Stimulated activated naive CD4-positive, alpha-beta T cell (primary cell): Measurements from ENCODE around the gene TSPAN31.
"Not testable (repeated sequence)": the region's sequence is repeated elsewhere in the genome, so short reads cannot be mapped to it uniquely, and the experiment has no call there.

ENCODE experiments used
- DNase-seq, 6 experiments: peaks; one replicate each; lab custom pipeline; 2025; lab: John Stamatoyannopoulos, UW

The TSPAN31 gene, protein sequence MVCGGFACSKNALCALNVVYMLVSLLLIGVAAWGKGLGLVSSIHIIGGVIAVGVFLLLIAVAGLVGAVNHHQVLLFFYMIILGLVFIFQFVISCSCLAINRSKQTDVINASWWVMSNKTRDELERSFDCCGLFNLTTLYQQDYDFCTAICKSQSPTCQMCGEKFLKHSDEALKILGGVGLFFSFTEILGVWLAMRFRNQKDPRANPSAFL

DNA sequence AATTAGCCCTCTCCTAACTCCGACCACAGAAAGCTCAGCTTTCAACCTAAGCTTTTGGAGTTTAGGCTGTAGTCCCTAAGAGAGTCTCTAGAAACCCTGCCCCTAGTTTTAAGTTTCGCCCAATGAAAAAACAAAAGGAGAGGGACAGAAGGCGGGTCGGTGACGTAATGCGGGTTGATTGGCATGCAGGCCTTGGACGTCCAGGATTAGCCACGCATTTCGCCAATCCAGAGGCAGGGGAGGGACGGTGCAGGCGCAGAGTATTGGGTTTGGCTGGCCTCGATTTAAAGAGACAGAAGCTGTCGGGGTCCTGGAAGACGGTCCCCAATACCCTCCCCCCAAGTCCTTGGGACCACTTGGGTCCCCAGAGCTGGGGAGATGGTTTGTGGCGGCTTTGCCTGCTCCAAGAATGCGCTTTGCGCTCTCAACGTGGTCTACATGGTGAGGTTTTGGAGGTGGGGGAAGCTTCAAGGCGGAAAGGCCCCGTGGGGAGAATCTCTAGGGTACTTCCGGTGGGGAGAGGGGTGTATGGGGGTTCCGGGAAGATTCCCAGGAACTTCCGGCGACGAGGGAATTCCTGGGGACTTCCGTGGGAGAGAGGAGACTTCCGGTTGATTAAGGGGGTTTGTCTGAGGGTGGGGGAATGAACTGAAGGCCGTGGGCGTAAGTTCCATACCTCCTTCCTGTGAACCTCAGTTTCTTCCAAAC lies at the start of gene TSPAN31:
Gene TSPAN31, plus strand, starts transcription at position 263 of the 708 bp plus-strand sequence. Its CDS starts 116 bp downstream, at position 379.
- peak; percentile 86 to 95 (median 94) for DNase-seq

DNA sequence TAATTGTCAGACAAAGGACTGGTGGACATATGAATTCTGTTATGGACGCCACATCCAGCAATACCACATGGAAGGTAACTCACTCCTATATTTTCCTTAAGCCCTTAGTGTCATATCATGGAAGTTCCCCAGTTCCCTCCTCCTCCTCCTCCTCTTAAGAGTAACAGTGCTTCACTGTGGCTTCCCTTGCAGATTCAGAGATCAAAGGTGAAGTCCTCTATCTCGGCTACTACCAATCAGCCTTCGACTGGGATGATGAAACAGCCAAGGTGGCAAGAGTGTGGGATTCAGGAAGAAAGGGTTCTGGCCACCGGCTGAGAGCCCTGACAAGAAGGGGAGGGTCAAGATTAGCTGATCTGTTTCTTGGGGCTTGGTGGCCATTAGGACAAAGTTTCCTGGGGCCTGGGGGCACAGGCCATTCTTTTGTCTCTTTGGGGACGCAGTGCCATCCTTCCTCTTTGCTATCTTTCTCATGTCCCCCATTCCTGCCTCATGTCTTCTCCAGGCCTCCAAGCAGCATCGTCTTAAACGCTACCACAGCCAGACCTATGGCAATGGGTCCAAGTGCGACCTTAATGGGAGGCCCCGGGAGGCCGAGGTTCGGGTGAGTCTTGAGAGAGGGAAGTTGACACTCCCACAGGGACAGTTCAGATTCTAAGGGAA lies 48.9 kb upstream of the TSPAN31 start:
- DNase-seq: no peak

DNA sequence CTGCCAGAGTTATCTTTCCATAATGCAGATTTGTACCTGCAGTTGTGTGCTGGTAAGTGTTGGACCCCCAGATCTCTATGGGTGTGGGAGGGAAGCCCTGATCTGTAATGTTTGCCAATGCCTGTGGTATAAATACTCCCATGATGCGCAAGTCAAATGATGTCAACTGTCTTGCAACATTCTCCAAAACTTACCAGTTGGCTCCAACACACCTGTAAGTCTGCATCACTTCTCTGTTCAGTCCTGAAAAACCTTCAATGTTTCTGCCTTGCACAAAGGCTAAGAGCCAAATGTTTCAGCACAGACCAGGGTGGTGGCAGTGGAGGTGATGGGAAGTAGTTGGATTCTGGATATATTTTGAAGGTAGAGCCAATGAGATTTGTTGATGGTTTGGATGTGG lies 47.8 kb upstream of the TSPAN31 start:
- no peak for DNase-seq

DNA sequence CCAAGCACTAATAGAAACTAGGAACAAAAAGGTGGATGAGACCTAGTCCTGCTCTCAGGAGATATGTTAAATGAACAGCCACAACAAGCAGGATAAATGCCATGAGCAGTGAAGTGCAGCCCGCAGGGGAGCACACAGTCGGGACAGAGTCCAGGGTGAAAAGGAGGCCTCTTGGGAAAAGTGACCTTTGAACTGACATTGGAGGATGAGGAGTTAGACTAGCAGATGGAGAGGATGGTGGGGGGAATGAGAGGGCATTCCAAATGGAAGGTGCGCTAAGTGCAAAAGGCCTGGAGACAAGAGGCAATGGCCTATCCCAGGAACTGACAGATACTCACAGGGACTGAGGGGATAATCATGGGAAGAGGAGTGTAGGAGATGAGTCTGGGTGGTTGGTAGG lies 46.4 kb upstream of the TSPAN31 start:
- DNase-seq: no peak

DNA sequence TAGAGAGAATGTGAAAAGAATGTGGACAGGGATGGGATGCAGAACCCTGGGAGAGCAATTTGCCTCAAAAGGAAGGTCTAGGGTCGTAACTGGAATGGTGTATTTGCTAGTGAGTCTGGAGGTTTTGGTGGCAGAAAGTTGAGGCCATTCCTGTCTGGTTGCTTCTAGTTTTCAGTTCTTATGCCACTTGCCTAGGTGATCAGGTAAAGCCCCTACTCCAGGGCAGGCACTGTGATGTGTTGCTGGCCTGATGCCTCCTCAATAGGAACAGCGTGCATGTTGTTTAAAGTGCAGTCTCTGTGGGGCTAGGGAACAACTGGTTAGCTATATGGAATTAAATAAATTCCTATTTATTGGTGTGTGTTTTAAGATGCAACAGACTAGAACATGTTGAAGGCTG lies 44.5 kb upstream of the TSPAN31 start:
- DNase-seq: no peak

DNA sequence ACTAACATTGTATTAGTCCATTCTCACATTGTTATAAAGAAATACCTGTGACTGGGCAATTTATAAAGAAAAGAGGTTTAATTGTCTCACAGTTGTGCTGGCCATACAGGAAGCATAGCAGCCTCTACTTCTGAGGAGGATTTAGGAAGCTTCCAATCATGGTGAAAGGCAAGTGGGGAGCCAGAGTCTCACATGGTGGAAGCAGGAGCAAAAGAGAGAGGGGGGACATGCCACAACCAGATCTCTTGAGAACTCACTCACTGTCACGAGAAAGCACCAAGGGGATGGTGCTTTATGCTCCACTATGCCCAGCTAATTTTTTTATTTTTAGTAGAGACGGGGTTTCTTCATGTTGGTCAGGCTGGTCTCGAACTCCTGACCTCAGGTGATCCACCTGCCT lies 37.6 kb upstream of the TSPAN31 start:
- DNase-seq: no peak

DNA sequence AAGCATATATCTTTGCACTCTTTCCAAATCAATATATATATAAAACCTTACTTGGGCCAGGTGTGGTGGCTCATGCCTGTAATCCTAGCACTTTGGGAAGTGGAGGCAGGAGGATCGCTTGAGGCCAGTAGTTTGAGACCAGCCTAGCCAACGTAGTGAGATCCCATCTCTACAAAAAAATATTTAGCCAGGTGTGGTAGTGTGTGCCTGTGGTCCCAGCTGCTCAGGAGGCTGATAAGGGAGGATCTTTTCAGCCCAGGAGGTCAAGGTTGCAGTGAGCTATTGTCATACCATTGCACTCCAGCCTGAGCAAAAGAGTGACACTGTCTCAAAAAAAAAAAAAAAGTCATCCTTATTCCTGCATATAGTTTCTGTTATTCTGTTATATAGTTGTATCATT lies 36.5 kb upstream of the TSPAN31 start:
- no peak for DNase-seq

DNA sequence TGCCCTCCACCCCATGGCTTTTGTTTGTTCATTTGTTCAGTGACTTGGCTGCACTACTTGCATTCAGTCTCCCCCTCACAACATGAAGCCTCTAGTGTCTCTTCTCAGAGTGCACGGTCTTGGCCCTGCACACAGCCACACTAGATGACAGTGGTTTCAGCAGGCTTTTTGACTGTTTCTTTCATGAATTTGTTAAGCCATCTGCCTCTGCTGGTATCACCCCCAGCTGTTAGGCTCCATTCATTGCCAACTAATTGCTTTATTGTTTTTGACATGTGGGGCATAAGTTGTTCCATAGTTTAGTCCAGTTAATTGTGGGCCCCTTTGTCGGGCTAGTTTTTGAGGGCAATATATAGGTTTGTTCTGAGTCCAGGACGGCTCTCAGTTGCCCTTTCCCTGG lies 32.1 kb upstream of the TSPAN31 start:
- no peak for DNase-seq

DNA sequence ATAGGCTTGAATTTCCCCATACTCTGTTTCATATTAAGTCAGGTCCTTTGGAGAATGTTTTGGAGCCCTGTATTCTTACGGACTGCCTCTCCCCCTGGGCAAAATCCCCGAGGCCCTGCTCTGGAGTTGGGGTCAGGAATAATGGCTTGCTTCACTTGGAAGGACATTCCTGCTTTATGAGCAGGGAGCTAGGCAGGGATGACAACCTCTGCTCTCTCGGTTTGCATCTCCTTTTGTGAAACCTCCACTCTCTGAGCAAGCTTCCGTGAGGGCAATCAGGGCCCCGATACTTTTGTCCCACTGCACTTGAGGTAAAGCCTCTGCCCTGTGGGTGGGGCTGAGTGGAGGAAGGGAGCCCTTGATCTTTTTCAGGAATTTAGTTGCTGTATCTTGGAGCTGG lies 31.6 kb upstream of the TSPAN31 start:
- no peak for DNase-seq

DNA sequence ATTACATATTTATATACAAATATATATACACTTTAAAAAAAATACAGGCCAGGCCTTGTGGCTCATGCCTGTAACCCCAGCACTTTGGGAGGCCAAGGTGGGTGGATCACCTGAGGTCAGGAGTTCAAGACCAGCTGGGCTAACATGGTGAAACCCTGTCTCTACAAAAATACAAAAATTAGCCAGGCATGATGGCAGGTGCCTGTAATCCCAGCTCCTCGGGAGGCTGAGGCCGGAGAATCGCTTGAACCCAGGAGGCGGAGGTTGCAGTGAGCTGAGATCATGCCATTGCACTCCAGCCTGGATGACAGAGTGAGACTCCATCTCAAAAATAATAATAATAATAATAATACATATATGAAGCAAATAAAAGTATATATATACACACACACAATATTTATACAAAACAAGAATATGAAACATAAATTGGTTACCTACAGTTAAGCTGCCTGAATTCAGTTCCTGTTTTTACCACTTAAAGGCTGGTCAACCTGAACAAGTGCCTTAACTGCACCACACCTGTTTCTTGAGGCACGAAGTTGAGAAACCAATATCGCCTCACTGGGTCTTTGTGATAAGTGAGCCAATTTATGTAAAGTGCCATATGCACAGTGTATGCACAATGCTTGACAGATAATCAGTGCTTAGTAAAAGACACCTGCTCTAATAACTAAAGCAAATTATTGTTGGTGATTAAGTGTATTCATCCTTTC lies 29.6 kb upstream of the TSPAN31 start:
- DNase-seq: not testable (repeated sequence)

DNA sequence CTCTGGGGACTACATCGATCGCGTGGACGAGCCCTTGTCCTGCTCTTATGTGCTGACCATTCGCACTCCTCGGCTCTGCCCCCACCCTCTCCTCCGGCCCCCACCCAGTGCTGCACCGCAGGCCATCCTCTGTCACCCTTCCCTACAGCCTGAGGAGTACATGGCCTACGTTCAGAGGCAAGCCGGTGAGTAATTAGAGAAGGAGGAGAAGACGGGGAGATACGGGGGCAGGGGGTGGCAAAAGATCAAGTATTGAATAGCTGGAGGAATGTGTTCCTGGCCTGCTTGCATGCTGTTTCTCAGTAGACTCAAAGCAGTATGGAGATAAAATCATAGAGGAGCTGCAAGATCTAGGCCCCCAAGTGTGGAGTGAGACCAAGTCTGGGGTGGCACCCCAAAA lies 29.1 kb upstream of the TSPAN31 start:
- no peak for DNase-seq

DNA sequence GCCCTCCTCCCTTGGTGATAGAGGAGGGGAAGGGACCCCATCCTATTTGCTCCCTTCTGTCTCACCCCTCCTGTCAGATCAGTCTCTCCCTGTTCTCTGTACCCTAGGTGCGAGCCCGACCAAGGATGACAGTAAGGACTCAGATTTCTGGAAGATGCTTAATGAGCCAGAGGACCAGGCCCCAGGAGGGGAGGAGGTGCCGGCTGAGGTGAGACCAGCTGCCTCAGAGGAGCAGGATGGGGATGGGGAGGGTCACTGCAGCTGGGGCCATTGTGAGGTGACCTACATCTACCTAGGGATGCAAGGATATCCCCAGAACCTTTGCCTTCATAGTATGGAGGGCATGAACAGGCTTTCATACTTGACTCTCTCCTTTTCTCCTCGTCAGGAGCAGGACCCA lies 28.5 kb upstream of the TSPAN31 start:
- no peak for DNase-seq

DNA sequence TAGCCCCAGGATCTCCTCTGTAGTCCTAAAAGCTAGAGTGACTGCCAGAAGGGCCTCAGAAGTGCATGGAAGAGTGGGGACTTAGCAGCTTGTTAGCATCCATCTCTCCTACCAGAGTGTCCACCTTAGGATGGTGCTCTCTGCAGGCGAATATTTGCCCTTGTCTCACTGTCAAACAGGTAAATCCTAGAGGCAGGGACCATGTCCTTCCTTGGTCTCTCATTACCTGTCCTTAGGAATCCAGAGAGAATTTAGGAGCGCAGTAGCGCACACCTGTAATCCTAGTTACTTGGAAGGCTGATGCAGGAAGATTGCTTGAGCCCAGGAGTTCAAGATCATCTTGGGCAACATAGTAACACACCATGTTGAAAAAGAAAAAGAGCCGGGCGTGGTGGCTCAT lies 27.7 kb upstream of the TSPAN31 start:
- DNase-seq: no peak

DNA sequence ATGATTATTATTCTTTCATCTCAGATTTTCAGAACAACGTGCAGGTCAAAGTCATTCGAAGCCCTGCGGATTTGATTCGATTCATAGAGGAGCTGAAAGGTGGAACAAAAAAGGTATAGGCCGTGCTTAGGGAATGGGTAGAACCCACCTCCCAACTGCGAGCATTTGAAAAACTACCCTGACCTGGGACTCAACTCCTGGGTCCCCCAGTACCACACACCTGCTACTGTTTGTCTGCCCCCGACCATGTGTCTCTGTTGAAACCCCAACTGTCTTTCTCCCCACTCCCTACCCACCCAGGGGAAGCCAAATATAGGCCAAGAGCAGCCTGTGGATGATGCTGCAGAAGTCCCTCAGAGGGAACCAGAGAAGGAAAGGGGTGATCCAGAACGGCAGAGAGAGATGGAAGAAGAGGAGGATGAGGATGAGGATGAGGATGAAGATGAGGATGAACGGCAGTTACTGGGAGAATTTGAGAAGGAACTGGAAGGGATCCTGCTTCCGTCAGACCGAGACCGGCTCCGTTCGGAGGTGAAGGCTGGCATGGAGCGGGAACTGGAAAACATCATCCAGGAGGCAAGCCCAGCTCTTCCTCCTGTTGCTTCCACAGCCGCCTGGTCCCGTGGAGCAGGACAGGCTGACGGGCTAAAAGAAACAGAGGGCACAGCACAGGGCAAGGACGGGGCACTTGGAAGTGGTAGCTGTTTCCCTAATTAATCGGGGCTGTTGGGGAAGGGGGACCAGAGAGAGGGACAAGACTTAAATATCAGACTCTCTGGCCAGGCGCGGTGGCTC lies 26.8 kb upstream of the TSPAN31 start:
- DNase-seq: no peak

DNA sequence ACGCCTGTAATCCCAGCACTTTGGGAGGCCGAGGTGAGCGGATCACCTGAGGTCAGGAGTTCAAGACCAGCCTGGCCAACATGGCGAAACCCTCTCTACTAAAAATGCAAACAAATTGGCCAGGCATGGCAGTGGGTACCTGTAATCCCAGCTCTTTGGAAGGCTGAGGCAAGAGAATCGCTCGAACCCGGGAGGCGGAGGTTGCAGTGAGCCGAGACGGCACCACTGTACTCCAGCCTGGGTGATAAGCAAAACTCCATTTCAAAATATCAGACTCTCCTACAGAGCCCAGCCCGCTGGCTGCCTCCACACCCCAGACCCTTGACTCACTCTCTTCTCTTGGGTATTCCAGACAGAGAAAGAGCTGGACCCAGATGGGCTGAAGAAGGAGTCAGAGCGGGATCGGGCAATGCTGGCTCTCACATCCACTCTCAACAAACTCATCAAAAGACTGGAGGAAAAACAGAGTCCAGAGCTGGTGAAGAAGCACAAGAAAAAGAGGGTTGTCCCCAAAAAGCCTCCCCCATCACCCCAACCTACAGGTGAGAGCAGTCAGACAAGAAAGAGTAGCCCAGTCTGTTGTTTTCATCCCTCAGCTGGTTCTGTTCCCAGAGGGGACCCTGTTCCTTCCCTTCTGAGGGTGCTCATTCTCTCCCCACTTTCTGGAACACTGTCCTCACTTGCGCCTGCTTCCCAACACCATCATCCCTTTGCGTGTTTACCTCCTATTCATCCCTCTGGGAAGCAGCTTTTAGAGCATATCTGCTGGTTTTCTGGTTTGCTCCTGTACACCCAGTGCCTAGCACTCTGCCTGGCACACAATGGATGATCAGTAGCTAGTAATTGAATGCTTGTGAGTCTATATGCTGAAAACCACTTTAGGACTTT lies 26.0 kb upstream of the TSPAN31 start:
- DNase-seq: no peak

DNA sequence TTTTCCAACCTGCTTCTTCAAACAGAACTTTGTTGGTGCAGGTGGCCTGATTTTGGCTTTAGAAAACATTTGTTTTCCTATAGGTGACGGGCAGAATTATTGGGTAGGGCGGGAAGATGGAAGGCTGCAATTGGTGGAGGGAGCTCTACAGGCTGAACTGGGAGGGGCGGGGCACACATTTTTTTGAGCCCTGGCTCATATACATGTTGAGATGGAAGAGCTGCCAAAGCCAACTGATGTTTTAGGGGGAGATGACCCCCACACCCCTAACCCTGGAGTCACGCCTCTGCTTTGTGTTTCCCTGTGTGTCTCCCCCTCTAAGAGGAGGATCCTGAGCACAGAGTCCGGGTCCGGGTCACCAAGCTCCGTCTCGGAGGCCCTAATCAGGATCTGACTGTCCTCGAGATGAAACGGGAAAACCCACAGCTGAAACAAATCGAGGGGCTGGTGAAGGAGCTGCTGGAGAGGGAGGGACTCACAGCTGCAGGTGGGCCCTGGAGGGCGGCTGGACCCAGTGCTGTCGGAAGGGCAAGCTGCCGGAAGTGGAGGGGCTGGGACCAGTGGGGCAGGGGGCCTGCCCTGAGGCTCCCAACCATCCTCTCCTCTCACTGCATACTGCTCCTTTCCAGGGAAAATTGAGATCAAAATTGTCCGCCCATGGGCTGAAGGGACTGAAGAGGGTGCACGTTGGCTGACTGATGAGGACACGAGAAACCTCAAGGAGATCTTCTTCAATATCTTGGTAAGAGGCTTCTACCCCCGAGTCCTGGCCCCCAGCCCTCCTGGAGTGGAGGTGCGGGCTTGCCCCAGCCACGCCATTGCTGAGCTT lies 24.8 kb upstream of the TSPAN31 start:
- no peak for DNase-seq

DNA sequence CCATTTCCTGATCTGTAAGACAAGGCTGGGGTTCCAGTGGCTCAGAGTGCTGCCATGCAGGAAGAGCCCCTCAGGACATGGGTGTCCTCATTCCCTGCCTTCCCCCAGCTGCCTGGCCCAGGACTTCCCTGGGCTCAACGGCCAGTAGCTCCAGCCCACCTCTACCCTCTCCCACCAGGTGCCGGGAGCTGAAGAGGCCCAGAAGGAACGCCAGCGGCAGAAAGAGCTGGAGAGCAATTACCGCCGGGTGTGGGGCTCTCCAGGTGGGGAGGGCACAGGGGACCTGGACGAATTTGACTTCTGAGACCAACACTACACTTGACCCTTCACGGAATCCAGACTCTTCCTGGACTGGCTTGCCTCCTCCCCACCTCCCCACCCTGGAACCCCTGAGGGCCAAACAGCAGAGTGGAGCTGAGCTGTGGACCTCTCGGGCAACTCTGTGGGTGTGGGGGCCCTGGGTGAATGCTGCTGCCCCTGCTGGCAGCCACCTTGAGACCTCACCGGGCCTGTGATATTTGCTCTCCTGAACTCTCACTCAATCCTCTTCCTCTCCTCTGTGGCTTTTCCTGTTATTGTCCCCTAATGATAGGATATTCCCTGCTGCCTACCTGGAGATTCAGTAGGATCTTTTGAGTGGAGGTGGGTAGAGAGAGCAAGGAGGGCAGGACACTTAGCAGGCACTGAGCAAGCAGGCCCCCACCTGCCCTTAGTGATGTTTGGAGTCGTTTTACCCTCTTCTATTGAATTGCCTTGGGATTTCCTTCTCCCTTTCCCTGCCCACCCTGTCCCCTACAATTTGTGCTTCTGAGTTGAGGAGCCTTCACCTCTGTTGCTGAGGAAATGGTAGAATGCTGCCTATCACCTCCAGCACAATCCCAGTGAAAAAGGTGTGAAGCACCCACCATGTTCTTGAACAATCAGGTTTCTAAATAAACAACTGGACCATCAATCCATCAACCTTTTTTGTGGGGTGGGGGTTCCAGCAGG lies 23.9 kb upstream of the TSPAN31 start:
- no peak for DNase-seq

DNA sequence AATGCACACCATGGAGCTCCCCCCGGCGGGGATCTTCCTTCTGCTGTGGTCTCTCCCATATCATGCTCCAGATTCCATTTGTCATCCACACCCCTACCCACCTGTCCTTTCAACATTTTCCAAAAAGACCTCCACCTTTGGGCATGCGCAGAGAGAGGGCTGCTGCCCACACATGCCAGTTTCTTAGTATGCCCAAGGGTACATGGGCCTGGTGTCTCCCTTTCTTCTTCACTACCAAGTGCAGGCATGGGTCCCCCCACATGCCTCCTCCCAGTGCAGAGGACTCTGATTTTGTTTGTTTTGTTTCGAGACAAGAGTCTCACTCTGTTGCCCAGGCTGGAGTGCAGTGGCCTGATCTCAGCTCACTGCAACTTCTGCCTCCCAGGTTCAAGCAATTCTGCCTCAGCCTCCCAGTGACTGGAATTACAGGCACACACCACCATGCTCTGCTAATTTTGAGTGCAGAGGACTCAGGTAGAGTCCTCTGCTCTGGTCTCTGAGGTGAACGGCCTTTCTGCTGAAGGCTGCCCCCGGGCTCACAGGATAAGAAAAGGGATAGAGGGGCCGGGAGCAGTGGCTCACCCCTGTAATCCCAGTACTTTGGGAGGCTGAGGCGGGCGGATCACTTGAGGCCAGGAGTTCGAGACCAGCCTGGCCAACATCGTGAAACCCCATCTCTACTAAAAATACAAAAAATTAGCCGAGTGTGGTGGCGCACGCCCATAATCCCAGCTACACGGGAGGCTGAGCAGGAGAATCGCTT lies 22.8 kb upstream of the TSPAN31 start:
- not testable (repeated sequence) for DNase-seq
